ENCODE data around the gene PDAP1.

PDAP1 gene

DNA sequence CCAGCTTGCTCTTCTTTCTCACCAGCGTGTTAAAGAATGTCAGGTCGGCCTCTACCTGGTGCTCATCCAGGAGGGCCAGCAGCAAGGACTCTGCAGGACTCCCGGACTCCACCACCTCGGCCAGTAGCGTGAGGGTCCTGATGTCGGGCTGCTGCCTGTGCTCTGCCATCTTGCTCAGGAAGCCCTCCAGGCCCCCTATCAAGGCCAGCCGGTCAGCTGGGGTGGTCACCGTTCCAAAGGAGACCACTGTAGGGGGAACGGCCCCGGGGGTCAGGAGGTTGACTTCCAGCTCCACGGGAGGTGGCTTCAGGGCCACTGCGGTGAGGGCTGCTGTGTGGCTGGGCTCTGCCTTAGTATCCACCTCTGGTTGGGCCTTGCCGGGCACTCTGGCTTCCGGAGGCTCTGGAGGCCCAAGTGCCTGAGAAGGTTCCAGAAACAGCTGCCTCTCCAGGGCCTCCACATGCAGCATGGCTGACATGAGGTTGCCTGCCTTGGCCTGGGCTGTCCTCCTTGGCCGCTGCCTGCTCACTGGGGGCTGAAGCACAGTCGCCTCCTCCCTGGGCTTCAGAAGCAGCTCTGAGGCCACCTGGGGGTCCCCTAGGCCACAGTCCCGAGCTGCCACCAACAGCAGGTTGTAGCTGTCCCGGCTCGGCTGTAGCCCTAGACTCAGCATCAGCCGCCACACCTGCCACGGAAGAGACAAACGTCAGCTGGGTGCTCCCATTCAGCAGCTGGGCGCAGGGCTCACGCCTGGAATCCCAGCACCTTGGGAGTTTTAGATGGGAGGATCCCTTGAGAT lies 16.7 kb upstream of the PDAP1 start:
- no peak for DNase-seq (ENCODE audit: low read depth)
- no peak overlapping the region for H3K4me3 ChIP-seq (ENCODE audit: control insufficient read depth, low read depth, low read length)
- TF ChIP-seq CTCF (conservative IDR thresholded peaks at IDR 0.05; ENCODE audit: control insufficient read depth, insufficient read depth, low read depth, low read length) = no peak

GRCh38 chr7:99422625-99423024 lies 14.2 kb upstream of the PDAP1 start:
- DNase-seq (ENCODE audit: low read depth) = no peak
- no peak overlapping the region for H3K4me3 ChIP-seq (ENCODE audit: control insufficient read depth, low read depth, low read length)
- TF ChIP-seq CTCF (conservative IDR thresholded peaks at IDR 0.05; ENCODE audit: control insufficient read depth, insufficient read depth, low read depth, low read length) = no peak

GRCh38 chr7:99422186-99422585 lies 13.8 kb upstream of the PDAP1 start:
- no peak overlapping the region for H3K4me3 ChIP-seq (ENCODE audit: control insufficient read depth, low read depth, low read length)
- TF ChIP-seq CTCF (conservative IDR thresholded peaks at IDR 0.05; ENCODE audit: control insufficient read depth, insufficient read depth, low read depth, low read length) = no peak
- no peak for DNase-seq (ENCODE audit: low read depth)

DNA sequence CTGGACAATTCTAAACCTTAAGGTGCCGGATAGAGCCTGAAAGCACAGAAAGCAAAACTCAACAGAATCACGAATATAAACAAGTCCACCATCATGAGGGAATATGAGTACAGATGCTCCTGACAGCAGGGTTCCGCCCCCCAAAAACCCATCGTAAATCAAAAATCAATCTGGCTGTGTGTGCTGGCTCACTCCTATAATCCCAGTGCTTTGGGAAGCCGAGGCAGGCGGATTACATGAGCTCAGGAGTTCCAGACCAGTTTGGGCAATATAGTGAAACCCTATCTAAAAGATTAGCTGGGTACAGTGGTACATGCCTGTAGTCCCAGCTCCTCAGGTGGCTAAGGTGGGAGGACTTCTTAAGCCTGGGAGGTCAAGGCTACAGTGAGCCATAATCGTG lies 12.6 kb upstream of the PDAP1 start:
- DNase-seq (ENCODE audit: low read depth) = no peak
- no peak for TF ChIP-seq CTCF (conservative IDR thresholded peaks at IDR 0.05; ENCODE audit: control insufficient read depth, insufficient read depth, low read depth, low read length)
- no peak overlapping the region for H3K4me3 ChIP-seq (ENCODE audit: control insufficient read depth, low read depth, low read length)

GRCh38 chr7:99420213-99420612 lies 11.8 kb upstream of the PDAP1 start:
- no peak for TF ChIP-seq CTCF (conservative IDR thresholded peaks at IDR 0.05; ENCODE audit: control insufficient read depth, insufficient read depth, low read depth, low read length)
- no peak for DNase-seq (ENCODE audit: low read depth)

GRCh38 chr7:99419323-99420021 lies 11.1 kb upstream of the PDAP1 start:
- no peak for DNase-seq (ENCODE audit: low read depth)
- no peak for TF ChIP-seq CTCF (conservative IDR thresholded peaks at IDR 0.05; ENCODE audit: control insufficient read depth, insufficient read depth, low read depth, low read length)
- no peak overlapping the region for H3K4me3 ChIP-seq (ENCODE audit: control insufficient read depth, low read depth, low read length)

More at GRCh38 chr7:99420213-99420612, 11.8 kb upstream of the PDAP1 start:
- no peak overlapping the region for H3K4me3 ChIP-seq (ENCODE audit: control insufficient read depth, low read depth, low read length)

All from fibroblast of mammary gland (primary cell).